ENCODE data around the gene HMGB2. TPM values are rescaled to one million over a fixed set of nuclear protein-coding genes. Genes with fewer than 3 reads are reported as not detected.

Gene HMGB2
- total RNA-seq, 1 donor from 2014 or later = 277 TPM

- H3K4me3 ChIP-seq (ENCODE audit: low read depth, low read length) = no peak overlapping the region
- no peak for DNase-seq (ENCODE audit: low read depth)
- TF ChIP-seq CTCF (conservative IDR thresholded peaks at IDR 0.05; ENCODE audit: low read depth, low read length) = no peak
These were observed 42.3 kb downstream of the HMGB2 start for GRCh38 chr4:173291899-173292298.

DNA sequence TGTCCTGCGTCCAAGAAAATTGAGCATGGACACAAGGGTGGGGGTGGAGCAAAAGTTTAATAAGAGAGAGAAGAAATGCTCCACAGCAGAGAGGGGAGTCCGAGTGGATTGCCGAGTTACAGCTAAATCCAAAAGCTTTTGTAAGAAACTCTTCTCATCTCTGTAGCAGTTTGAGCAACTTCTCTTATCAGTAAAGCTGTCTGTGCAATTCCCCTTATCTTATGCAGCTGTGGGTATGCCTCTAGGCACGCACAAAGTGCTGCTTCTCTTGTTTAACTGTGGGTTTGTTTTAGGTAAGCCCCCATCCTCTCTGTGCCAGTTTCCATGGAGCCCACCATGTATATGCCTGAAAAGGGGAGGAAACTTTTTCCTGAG lies 44.8 kb downstream of the HMGB2 start:
- H3K4me3 ChIP-seq (ENCODE audit: low read depth, low read length) = no peak overlapping the region
- no peak for DNase-seq (ENCODE audit: low read depth)
- TF ChIP-seq CTCF (conservative IDR thresholded peaks at IDR 0.05; ENCODE audit: low read depth, low read length) = no peak

DNA sequence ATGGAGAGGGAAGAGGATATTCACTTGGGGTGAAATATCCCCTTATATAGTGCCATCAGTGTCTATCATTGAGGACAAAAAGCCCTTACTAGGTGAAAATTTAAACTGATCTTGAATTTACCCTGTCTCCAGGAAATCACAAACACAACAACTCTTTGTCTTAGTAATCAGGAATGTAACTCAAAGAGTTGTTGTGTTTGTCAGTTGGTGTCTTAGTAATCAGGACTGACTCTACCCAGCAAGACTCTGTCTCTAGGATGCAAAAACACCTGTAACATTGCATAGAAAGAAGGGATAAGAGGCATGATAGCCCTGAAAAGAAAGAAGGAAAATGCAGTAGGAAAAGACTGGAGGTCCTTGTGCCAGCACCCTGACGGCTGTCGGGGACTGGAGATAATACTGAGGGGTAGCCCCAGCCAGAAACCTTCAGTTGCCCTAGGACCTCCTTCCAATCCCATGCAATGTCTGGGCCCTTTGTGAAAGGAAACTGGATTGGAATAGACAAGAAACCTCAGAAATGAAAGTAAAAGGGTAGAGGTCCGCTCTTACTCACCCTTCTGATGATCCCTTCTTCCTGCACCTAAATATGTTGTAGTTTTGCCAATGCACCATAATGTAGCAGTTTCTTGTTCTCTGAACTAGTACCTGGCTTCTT lies 45.3 kb downstream of the HMGB2 start:
- DNase-seq (ENCODE audit: low read depth) = no peak
- no peak for TF ChIP-seq CTCF (conservative IDR thresholded peaks at IDR 0.05; ENCODE audit: low read depth, low read length)

DNA sequence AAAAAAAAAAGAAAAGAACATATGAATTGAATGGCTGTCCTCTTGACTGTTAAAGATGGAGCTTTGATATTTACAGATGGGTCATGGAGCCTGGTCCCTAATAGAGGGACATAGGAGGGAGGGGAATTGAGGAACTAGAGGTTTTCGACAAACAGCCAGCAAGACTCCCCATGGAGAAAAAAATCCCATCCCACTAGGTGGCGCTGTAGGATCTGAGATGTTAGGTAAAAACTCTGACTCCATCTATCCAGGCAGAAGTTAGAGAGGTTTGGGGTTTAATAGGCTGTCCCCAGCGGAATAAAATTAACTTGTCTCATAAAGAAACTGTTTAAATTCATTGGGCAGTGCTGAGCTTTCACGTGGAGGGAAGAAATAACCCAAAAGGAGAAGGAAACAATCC lies 45.9 kb downstream of the HMGB2 start:
- peak; percentile 71 for TF ChIP-seq CTCF (conservative IDR thresholded peaks at IDR 0.05; ENCODE audit: low read depth, low read length)
- DNase-seq (ENCODE audit: low read depth) = peak; percentile 16
- no peak overlapping the region for H3K4me3 ChIP-seq (ENCODE audit: low read depth, low read length)

More for the DNA sequence above, 45.3 kb downstream of the HMGB2 start:
- H3K4me3 ChIP-seq (ENCODE audit: low read depth, low read length) = no peak overlapping the region

DNA sequence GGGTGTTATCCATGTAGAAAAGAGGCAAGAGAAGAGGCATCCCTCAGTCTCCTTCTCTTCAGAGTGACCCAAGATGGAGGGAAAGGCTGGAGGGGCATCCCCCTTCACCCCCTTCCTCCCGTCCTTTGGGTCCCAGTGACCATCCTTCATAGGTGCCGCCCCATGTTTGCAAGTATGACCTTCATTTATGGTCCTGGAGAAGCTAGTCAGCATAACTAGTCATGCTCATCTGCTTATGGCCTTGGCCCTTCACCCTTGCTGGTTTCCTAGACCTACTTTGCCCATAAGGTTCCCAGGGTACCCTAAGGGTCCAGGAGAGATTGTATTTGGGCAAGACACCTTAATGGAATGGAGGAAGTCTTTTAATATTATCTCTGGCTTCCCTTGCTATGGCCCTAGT lies 46.7 kb downstream of the HMGB2 start:
- H3K4me3 ChIP-seq (ENCODE audit: low read depth, low read length) = no peak overlapping the region
- TF ChIP-seq CTCF (conservative IDR thresholded peaks at IDR 0.05; ENCODE audit: low read depth, low read length) = no peak
- DNase-seq (ENCODE audit: low read depth) = no peak

GRCh38 chr4:173284463-173284862 lies 49.7 kb downstream of the HMGB2 start:
- DNase-seq (ENCODE audit: low read depth) = no peak
- no peak overlapping the region for H3K4me3 ChIP-seq (ENCODE audit: low read depth, low read length)
- no peak for TF ChIP-seq CTCF (conservative IDR thresholded peaks at IDR 0.05; ENCODE audit: low read depth, low read length)

DNA sequence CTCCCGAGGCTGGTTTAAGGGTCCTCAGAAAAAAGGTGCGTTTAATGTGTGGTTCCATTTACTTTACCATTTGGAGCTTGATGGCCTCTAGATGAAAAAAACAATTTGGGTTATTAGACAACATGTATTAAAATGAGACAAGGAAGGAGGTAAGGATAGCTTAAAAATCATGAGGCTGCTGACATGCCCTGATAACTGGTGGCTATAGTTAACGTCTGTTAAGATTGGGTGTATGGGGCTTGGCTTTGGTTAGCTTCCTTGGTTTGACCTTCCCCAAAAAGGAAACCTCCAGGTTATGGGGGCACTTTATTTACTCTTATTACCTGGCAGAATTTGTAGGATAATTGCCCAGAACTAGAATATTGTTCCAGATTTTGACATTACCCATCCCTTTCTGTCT lies 51.5 kb downstream of the HMGB2 start:
- TF ChIP-seq CTCF (conservative IDR thresholded peaks at IDR 0.05; ENCODE audit: low read depth, low read length) = no peak
- H3K4me3 ChIP-seq (ENCODE audit: low read depth, low read length) = no peak overlapping the region
- no peak for DNase-seq (ENCODE audit: low read depth)

Measured in epithelial cell of proximal tubule (primary cell).